IPS-11a (cell line): Measurements from ENCODE around the gene DENND6B.
"Not testable (repeated sequence)": the region's sequence is repeated elsewhere in the genome, so short reads cannot be mapped to it uniquely, and the experiment has no call there.

Experiments
- H3K4me3 ChIP-seq: one replicate; pipeline ENCODE4 v1.5.1; 2013; ENCODE audit warnings: low read depth, low read length, control low read depth

DENND6B gene

DNA sequence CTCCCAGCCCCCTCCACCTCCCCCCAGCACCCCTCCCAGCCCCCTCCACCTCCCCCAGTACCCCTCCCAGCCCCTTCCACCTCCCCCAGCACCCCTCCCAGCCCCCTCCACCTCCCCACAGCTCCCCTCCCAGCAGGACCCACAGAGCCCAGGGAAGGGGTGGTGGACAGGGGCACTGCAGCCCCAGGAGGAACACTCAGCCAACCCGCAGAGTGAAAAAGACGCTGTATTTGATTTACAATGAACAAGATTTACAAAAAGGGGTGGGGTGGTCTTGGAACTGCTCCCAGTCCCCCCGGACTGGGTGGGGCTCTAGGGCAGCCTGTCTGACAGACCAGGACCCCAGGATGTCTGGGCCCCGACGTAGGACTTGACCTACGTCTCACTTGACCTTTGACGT lies 52.0 kb downstream of the DENND6B start:
- no peak overlapping the region for H3K4me3 ChIP-seq

DNA sequence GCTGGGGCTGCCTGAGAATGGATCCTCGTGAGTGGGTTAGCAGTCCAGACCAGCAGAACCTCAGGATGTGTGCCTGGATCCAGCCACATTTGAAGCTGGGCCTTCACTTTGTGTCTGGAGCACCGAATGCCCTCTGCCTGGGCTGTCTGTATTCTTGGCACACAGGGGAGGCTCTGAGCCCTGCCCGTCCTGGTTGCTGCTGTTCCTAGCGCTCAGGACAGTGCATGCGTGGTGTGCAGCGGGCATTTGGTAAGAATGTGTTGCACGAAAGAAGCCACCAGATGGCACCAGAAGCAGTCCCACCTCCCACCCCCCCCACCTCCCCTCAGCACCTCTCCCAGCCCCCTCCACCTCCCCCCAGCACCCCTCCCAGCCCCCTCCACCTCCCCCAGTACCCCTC lies 52.5 kb downstream of the DENND6B start:
- no peak overlapping the region for H3K4me3 ChIP-seq

- not testable (repeated sequence) for H3K4me3 ChIP-seq
Measured at GRCh38 chr22:50273781-50274180, 53.0 kb downstream of the DENND6B start.

- H3K4me3 ChIP-seq, result not testable (repeated sequence)
Measured at GRCh38 chr22:50273352-50273751, 53.5 kb downstream of the DENND6B start.

DNA sequence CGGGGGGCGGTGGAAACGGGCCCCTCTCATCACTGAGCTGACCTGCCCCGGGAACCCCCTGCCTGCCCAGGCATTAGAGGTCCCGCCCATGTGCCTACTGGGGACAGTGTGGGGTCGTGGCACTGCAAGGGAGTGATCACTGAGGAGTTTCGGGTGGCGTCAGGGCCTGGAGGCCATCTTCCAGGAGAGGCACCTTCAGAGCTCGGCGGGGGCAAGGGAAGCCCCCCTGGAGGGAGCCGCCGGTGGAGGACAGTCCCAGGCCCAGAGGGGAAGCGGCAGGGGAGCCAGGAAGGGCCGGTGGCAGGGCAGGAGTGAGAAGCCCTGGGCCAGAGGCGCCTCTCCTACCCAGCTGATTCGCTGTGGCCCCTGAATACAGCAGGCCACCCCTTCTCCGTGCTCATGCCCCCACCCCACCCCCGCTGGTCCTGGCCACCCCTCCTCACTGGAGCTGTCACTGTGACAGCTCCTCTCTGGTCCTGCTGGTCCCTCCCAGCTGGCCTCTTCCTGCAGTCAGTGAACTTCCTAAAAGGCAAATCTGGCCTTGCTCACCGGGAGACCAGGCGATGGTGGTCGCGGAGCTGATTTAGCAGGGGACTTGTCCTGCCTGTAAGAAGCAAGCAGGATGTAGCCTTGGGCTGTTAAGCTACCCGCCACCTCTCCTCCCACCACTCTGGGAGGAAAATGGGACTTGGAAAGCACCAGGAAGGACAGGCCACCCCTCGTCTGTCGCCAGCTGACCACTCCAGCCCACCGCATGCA lies 54.6 kb downstream of the DENND6B start:
- H3K4me3 ChIP-seq, result no peak overlapping the region

DNA sequence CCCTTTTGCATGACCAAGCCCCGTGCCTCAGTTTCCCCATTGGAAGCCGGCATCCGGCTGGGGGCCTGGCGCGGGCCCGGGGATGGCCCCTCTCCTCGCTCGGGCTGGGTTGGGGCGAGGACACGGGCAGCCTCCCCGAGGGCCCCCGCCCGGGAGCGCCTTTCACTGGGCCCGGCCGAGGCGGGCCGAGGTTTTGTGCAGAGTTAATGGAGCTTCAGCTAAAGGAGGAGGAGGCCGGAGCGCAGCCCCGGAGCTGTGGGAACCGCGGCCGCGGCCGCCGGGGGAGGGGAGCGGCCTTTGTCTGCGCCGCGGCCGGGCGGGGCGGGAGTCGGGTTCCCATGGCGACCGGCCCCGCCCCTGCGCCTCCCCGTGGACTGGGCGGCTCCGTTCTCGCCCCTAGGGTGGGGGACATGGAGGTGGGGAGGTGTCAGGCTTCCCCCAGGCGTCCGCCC lies 55.3 kb downstream of the DENND6B start:
- H3K4me3 ChIP-seq, result no peak overlapping the region

GRCh38 chr22:50270666-50271394 lies 56.0 kb downstream of the DENND6B start:
- H3K4me3 ChIP-seq, result peak overlapping the region; percentile 24

GRCh38 chr22:50269970-50270665 lies 56.7 kb downstream of the DENND6B start, which contains the start of gene MAPK11:
MAPK11 (minus strand) TSS chr22:50270380; CDS start chr22:50270292, 88 bp downstream.
- H3K4me3 ChIP-seq, result peak within 1 kb of the TSS; percentile 24

- no peak overlapping the region for H3K4me3 ChIP-seq
Measured at GRCh38 chr22:50269573-50269969, 57.2 kb downstream of the DENND6B start.

DNA sequence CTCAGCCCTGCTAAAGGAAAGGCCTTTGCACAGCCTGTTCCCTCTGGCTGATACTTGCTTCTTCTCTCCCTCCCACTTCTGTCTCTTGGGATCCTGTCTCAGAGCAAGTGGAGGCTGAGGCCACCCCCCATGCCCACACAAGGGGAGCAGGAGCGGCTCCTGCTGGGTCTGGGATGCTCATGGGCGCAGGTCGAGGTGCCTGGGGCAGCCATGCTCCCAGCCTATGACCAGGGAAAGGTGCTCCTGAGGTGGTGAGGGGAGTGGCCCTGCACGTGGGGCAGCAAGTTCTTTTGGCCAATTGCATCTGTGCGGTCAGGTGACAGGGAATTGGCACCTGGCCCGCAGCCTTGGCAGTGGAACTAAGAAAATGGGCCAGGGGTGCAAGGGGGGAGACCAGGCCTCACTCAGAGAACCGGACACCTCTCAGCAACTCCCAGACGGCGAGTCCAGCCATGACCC lies 58.1 kb downstream of the DENND6B start:
- no peak overlapping the region for H3K4me3 ChIP-seq

GRCh38 chr22:50267591-50268390 lies 59.0 kb downstream of the DENND6B start:
- H3K4me3 ChIP-seq, result no peak overlapping the region

GRCh38 chr22:50266994-50267393 lies 59.8 kb downstream of the DENND6B start:
- no peak overlapping the region for H3K4me3 ChIP-seq

DNA sequence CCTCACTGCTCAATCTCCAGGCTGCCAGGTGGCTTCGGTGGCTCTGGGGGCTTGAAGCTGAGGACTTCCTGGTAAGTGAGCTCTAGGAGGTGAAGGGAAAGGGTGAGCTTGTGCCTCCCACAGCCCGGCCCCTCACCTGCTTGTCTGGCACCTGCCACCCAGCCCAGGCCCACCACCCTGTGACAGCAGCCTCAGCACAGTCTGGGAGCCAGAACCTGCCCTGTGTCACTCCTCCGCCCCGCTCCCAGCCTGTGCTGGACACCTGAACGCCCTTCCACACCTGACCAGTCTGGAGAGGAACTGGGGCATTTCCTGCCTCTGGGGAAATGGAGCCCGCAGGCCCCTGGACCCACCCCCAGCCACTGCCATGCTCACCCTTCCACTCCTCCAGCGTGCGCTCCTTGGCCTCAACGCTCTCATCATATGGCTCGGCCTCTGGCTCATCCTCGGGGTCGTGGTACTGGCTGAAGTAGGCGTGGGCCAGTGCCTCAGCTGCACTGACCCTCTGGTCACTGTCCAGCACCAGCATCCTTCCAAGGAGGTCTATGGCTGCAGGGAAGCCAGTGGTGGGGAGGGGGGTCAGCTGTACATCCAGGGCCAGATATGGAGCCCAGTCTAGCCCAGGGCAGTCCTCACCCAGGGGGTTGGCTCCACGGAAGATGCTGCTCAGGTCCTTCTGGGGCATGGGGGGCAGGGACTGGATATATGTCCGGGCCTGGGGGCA lies 61.7 kb downstream of the DENND6B start:
- H3K4me3 ChIP-seq, result no peak overlapping the region

GRCh38 chr22:50264104-50264745 lies 62.6 kb downstream of the DENND6B start:
- H3K4me3 ChIP-seq, result no peak overlapping the region

GRCh38 chr22:50262973-50263617 lies 63.7 kb downstream of the DENND6B start:
- H3K4me3 ChIP-seq, result no peak overlapping the region

DNA sequence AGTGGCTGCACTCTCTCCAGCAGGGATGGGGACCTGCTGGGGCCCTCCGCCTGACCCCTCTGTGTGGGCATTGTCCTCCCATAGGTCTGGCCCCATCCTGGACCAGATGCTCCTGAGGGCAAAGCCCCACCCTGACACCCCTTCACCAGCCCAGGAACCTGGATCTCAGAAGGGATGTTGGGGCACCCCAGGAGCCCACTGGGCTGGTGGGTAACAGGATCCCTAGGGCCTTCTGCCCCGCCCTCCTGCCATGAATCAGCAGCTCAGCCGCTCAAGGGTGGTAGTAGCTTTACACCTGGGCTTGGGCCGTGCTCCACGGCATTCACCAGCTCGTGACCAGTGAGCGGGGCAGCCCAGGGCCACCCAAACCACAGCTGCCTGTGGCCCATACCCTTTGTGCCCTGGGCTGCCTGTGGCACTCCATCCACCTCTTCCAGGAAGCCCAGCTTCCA lies 64.3 kb downstream of the DENND6B start:
- no peak overlapping the region for H3K4me3 ChIP-seq

- H3K4me3 ChIP-seq, result peak within 1 kb of the TSS; percentile 61
Measured at GRCh38 chr22:50261615-50262459, 65.0 kb downstream of the DENND6B start, which contains the start of gene MAPK12. MAPK12 (minus strand) TSS chr22:50261683; CDS start chr22:50261509, 174 bp downstream.
